A673 (cell line): Measurements from ENCODE around the gene UVRAG. TPM values are rescaled to one million over a fixed set of nuclear protein-coding genes. Genes with fewer than 3 reads are reported as not detected.

ENCODE experiments used
- BruUV-seq: library from RNA; stranded (reverse); fragments of 400-500 nt; replicated peaks from 2 replicates; lab custom pipeline; 2021; lab: Mats Ljungman, UMichigan
- CTCF ChIA-PET: fragments of 300-600 bp; sonication (Branson Sonifier 250); formaldehyde crosslinking; loops from one replicate; lab custom pipeline; 2022; ENCODE audit warnings: antibody characterized with exemption; lab: Charles Lee
- POLR2A ChIA-PET: fragments of 300-600 bp; sonication (Branson Sonifier 250); formaldehyde crosslinking; loops from one replicate; lab custom pipeline; 2022; ENCODE audit warnings: antibody characterized with exemption; ENCODE audit not compliant: low non-redundant PET; lab: Charles Lee
- DNase-seq: peaks from one replicate; pipeline ENCODE4 v3.0.0-alpha.2; 2015; ENCODE audit warnings: low spot score
- H3K27ac ChIP-seq: fragments of 200-600 bp; sonication (generic); 2 replicates; pipeline ENCODE4 v1.5.1; 2016; ENCODE audit warnings: mixed run types, low read depth, mild to moderate bottlenecking, mixed read lengths, antibody characterized with exemption, low read length; ENCODE audit not compliant: poor library complexity, severe bottlenecking
- H3K27me3 ChIP-seq: fragments of 200-600 bp; sonication (generic); replicated peaks from 2 replicates; pipeline ENCODE4 v1.6.1; 2017; ENCODE audit warnings: mixed run types, low read depth, mild to moderate bottlenecking, mixed read lengths, antibody characterized with exemption, low read length; ENCODE audit not compliant: insufficient read depth, poor library complexity
- H3K36me3 ChIP-seq: fragments of 200-600 bp; sonication (generic); 2 replicates; pipeline ENCODE4 v1.6.1; 2016; ENCODE audit warnings: mixed run types, mild to moderate bottlenecking, mixed read lengths, antibody characterized with exemption, low read length; ENCODE audit not compliant: insufficient read depth, poor library complexity, severe bottlenecking
- H3K4me1 ChIP-seq: fragments of 200-600 bp; sonication (generic); 2 replicates; pipeline ENCODE4 v1.6.1; 2017; ENCODE audit warnings: mixed run types, mild to moderate bottlenecking, mixed read lengths, antibody characterized with exemption, low read length; ENCODE audit not compliant: insufficient read depth, poor library complexity, severe bottlenecking
- H3K4me3 ChIP-seq: fragments of 200-600 bp; sonication (generic); 2 replicates; pipeline ENCODE4 v1.5.1; 2016; ENCODE audit warnings: low read depth, mixed run types, mild to moderate bottlenecking, mixed read lengths, low read length; ENCODE audit not compliant: poor library complexity, severe bottlenecking
- H3K9me3 ChIP-seq: fragments of 200-600 bp; sonication (generic); 2 replicates; pipeline ENCODE4 v1.6.1; 2016; ENCODE audit warnings: mixed run types, low read depth, mild to moderate bottlenecking, mixed read lengths, antibody characterized with exemption, low read length; ENCODE audit not compliant: poor library complexity, severe bottlenecking
- CTCF ChIP-seq: fragments of 300-800, 200-600 bp; sonication (generic); conservative IDR thresholded peaks from 2 replicates; pipeline ENCODE4 v1.5.1; 2017; ENCODE audit warnings: low read depth, mild to moderate bottlenecking, antibody characterized with exemption, low read length, moderate library complexity, mixed read lengths
- EZH2 ChIP-seq: fragments of 200-600 bp; sonication (generic); IDR thresholded peaks from 2 replicates; pipeline ENCODE4 v1.6.1; 2017; ENCODE audit warnings: borderline replicate concordance, low read depth, mild to moderate bottlenecking, mixed read lengths, antibody characterized with exemption, low read length; ENCODE audit not compliant: poor library complexity, severe bottlenecking
- intact Hi-C: fragments of 100-400 bp; cut with micrococcal nuclease; formaldehyde crosslinking; loops from one replicate; pipeline ENCODE4 v1.10.0; 2022; ENCODE audit not compliant: unreplicated experiment
- total RNA-seq: library from RNA; stranded (reverse); gene quantifications from 2 replicates; pipeline ENCODE4 v1.2.3, GENCODE V29; 2021

Gene UVRAG
- total RNA-seq, 1 experiment from 2014 or later = 21.1 TPM

- Histone ChIP-seq H3K27ac (no peak overlapping the region), H3K27me3 (no peaks in the 10 kb centered on the region), H3K36me3 (no peaks in the 10 kb centered on the region), H3K9me3 (no peaks in the 10 kb centered on the region), H3K4me1 (no peaks in the 10 kb centered on the region), H3K4me3 (no peak overlapping the region)
- no TSS peak for BruUV-seq
- ChIA-PET POLR2A (interaction anchor here (0.6 kb wide), 2 partner anchors 11 to 145 kb away, joined by 5 to 17 read pairs; no protein-coding TSS in a partner anchor), CTCF (no interaction called here)
- intact Hi-C loops = no loop called here
- TF ChIP-seq EZH2 = no peak
- TF ChIP-seq CTCF = no peak
- no peak for DNase-seq
Observed at GRCh38 chr11:76007166-76007565, 192.2 kb downstream of the UVRAG start.

- Histone ChIP-seq H3K27me3 (no peaks in the 10 kb centered on the region), H3K36me3 (no peaks in the 10 kb centered on the region), H3K27ac (no peak overlapping the region), H3K4me3 (no peak overlapping the region), H3K9me3 (no peaks in the 10 kb centered on the region), H3K4me1 (no peaks in the 10 kb centered on the region)
- no peak for TF ChIP-seq EZH2
- TF ChIP-seq CTCF = no peak
- DNase-seq = no peak
- no TSS peak for BruUV-seq
- CTCF ChIA-PET = no interaction called here
- intact Hi-C loops = no loop called here
- POLR2A ChIA-PET = no interaction called here
Observed at GRCh38 chr11:76008474-76008873, 193.5 kb downstream of the UVRAG start.

GRCh38 chr11:76010051-76010450, 195.0 kb downstream of the UVRAG start:
- intact Hi-C loops = no loop called here
- Histone ChIP-seq H3K27me3 (no peaks in the 10 kb centered on the region), H3K4me3 (no peak overlapping the region), H3K9me3 (no peaks in the 10 kb centered on the region), H3K4me1 (no peaks in the 10 kb centered on the region), H3K27ac (no peak overlapping the region), H3K36me3 (no peaks in the 10 kb centered on the region)
- ChIA-PET CTCF (no interaction called here), POLR2A (no interaction called here)
- TF ChIP-seq CTCF = no peak
- TF ChIP-seq EZH2 = no peak
- no peak for DNase-seq
- BruUV-seq = no TSS peak
